Progenitor cell of endocrine pancreas (in vitro differentiated cells): ENCODE measurements around the gene SLC35G3. TPM values are rescaled to one million over a fixed set of nuclear protein-coding genes. Genes with fewer than 3 reads are reported as not detected.

ENCODE experiments used
- DNase-seq: peaks from one replicate; pipeline ENCODE4 v3.0.0; 2021; ENCODE audit warnings: low spot score; ENCODE audit not compliant: unreplicated experiment
- H3K27ac Mint-ChIP-seq: 2 replicates; pipeline ENCODE4 v1.8.0; 2021; ENCODE audit warnings: mild to moderate bottlenecking, moderate library complexity, mixed read lengths
- H3K27me3 Mint-ChIP-seq: 2 replicates; pipeline ENCODE4 v1.8.0; 2021; ENCODE audit warnings: mixed read lengths
- H3K36me3 Mint-ChIP-seq: 2 replicates; pipeline ENCODE4 v1.8.0; 2022; ENCODE audit warnings: mixed read lengths; ENCODE audit not compliant: insufficient read depth
- H3K4me1 Mint-ChIP-seq: 2 replicates; pipeline ENCODE4 v1.8.0; 2021; ENCODE audit warnings: low read depth, mixed read lengths
- H3K4me3 Mint-ChIP-seq: 2 replicates; pipeline ENCODE4 v1.8.0; 2021; ENCODE audit warnings: low read depth, mild to moderate bottlenecking, moderate library complexity, mixed read lengths
- H3K9me3 Mint-ChIP-seq: 2 replicates; pipeline ENCODE4 v1.8.0; 2021; ENCODE audit warnings: low read depth, mixed read lengths
- total RNA-seq: library from RNA; stranded (reverse); gene quantifications from 2 replicates; pipeline ENCODE4 v1.2.1, GENCODE V29; 2021
- TF ChIP-seq, protein P1 (sequence below): fragments of 200-600 bp; sonication (generic); IDR thresholded peaks from one replicate; pipeline ENCODE4 v1.5.0; 2021; ENCODE audit warnings: antibody characterized with exemption, mild to moderate bottlenecking; ENCODE audit not compliant: unreplicated experiment

Gene SLC35G3
- total RNA-seq, 1 donor from 2014 or later = not detected

GRCh38 chr17:35149941-35150340, 44.3 kb downstream of the SLC35G3 start:
- TF ChIP-seq, protein P1, sequence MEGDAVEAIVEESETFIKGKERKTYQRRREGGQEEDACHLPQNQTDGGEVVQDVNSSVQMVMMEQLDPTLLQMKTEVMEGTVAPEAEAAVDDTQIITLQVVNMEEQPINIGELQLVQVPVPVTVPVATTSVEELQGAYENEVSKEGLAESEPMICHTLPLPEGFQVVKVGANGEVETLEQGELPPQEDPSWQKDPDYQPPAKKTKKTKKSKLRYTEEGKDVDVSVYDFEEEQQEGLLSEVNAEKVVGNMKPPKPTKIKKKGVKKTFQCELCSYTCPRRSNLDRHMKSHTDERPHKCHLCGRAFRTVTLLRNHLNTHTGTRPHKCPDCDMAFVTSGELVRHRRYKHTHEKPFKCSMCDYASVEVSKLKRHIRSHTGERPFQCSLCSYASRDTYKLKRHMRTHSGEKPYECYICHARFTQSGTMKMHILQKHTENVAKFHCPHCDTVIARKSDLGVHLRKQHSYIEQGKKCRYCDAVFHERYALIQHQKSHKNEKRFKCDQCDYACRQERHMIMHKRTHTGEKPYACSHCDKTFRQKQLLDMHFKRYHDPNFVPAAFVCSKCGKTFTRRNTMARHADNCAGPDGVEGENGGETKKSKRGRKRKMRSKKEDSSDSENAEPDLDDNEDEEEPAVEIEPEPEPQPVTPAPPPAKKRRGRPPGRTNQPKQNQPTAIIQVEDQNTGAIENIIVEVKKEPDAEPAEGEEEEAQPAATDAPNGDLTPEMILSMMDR = no peak
- peaks cover 1% of the 10 kb centered on the region for H3K4me1 Mint-ChIP-seq
- H3K27ac Mint-ChIP-seq = no peak overlapping the region
- H3K36me3 Mint-ChIP-seq = no peaks in the 10 kb centered on the region
- peaks cover 6% of the 10 kb centered on the region for H3K27me3 Mint-ChIP-seq
- no peak overlapping the region for H3K4me3 Mint-ChIP-seq
- DNase-seq = no peak
- H3K9me3 Mint-ChIP-seq = no peaks in the 10 kb centered on the region

- no peak overlapping the region for H3K27ac Mint-ChIP-seq
- H3K4me1 Mint-ChIP-seq = peaks cover 1% of the 10 kb centered on the region
- no peak overlapping the region for H3K4me3 Mint-ChIP-seq
- peaks cover 8% of the 10 kb centered on the region for H3K27me3 Mint-ChIP-seq
- H3K9me3 Mint-ChIP-seq = no peaks in the 10 kb centered on the region
- TF ChIP-seq, protein P1 = no peak
- DNase-seq = no peak
- H3K36me3 Mint-ChIP-seq = no peaks in the 10 kb centered on the region
These were observed 46.0 kb downstream of the SLC35G3 start for GRCh38 chr17:35148144-35148543.

DNA sequence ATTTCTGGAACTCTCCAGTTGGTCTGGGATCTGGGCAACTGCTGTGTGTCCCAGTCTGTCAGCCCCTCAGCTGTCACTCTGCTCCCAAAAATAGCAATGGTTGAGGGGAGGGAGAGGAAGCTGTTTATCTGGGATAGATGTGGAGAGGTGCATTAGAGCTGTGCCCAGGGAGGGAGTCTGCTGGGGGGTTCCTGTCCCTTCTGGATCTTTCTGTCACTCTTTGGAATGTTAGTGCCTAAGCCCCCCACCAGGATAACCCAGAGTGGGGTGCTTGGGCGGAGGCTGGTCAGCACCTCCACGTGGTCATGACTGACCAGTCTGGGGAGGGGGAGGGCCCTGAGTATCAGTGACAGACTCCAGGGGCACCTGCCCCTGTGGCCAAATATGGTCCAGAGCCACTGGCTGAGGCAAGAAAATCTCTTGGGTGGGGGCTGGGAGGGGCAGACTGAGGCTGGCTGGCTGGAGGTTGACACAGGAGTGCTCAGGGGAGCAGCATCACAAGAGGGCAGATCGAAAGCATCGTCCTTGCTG, 46.8 kb downstream of the SLC35G3 start, which contains the start of gene UNC45B:
UNC45B (plus strand) TSS at position 443 of the 531 bp plus-strand sequence. CDS start 447 bp downstream, outside the sequence.
- Mint-ChIP-seq H3K9me3 (no peaks in the 10 kb centered on the region), H3K27ac (no peak within 1 kb of the TSS), H3K36me3 (no peaks in the 10 kb centered on the region), H3K4me1 (no peaks in the 10 kb centered on the region), H3K27me3 (peaks cover 8% of the 10 kb centered on the region), H3K4me3 (no peak within 1 kb of the TSS)
- TF ChIP-seq, protein P1 = no peak
- no peak for DNase-seq

GRCh38 chr17:35146214-35146833, 47.9 kb downstream of the SLC35G3 start:
- Mint-ChIP-seq H3K27me3 (peaks cover 8% of the 10 kb centered on the region), H3K9me3 (no peaks in the 10 kb centered on the region), H3K4me3 (no peak overlapping the region), H3K36me3 (no peaks in the 10 kb centered on the region), H3K4me1 (no peaks in the 10 kb centered on the region), H3K27ac (no peak overlapping the region)
- TF ChIP-seq, protein P1 = no peak
- DNase-seq = no peak

DNA sequence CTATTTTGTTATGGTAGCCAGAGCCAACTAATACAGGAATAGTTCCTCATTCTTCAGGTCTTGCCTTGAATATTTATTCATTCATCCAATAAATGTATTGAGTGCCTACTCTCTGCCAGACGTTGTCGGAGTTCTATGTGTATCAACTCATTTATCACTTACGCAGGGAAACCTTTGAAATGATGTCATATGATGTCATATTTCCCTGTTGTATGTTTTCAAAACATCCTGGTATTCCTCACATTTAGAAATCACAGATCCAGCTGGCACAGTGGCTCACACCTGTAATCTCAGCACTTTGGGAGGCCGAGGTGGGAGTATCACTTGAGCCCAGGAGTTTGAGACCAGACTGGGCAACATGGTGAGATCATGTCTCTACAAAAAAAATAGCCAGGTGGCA, 49.4 kb downstream of the SLC35G3 start:
- Mint-ChIP-seq H3K9me3 (no peaks in the 10 kb centered on the region), H3K36me3 (no peaks in the 10 kb centered on the region), H3K27ac (no peak overlapping the region), H3K4me3 (no peak overlapping the region), H3K27me3 (peaks cover 8% of the 10 kb centered on the region), H3K4me1 (no peaks in the 10 kb centered on the region)
- TF ChIP-seq, protein P1 = no peak
- DNase-seq = no peak

Other genes with a start within 250 kb of the SLC35G3 start
- 1.6 and 1.7 TPM in 2 replicates for gene CCT6B, start 232.9 kb downstream of the SLC35G3 start, total RNA-seq
- 17.7 and 21.3 TPM in 2 replicates for gene ZNF830, start 232.9 kb downstream of the SLC35G3 start, total RNA-seq
- gene LIG3, start 213.9 kb downstream of the SLC35G3 start, total RNA-seq = 101 TPM in 2 replicates
- gene RFFL, start 130.7 kb downstream of the SLC35G3 start, total RNA-seq = 34.0 and 35.2 TPM in 2 replicates
- 16.0 and 18.8 TPM in 2 replicates for gene RAD51D, start 74.5 kb downstream of the SLC35G3 start, total RNA-seq
- gene FNDC8, start 72.8 kb downstream of the SLC35G3 start, total RNA-seq = not detected in 2 replicates
- 18.1 and 19.5 TPM in 2 replicates for gene NLE1, start 52.1 kb downstream of the SLC35G3 start, total RNA-seq
- gene UNC45B, start 46.6 kb downstream of the SLC35G3 start, total RNA-seq = not detected in 2 replicates
- gene SLFN5, start 48.7 kb upstream of the SLC35G3 start, total RNA-seq = 12.7 and 13.1 TPM in 2 replicates
- 2.1 and 3.0 TPM in 2 replicates for gene SLFN11, start 179.2 kb upstream of the SLC35G3 start, total RNA-seq
- 16.6 and 17.7 TPM in 2 replicates for gene SLFN12, start 238.1 kb upstream of the SLC35G3 start, total RNA-seq